ENCODE measurements around the gene PRH2.

PRH2 gene

GRCh38 chr12:10928746-10929286 is at the start of gene PRH2:
TSS of gene PRH2 (plus strand) at chr12:10929236. CDS start at chr12:10929274, 38 bp downstream.
- DNase-seq: no peak

DNA sequence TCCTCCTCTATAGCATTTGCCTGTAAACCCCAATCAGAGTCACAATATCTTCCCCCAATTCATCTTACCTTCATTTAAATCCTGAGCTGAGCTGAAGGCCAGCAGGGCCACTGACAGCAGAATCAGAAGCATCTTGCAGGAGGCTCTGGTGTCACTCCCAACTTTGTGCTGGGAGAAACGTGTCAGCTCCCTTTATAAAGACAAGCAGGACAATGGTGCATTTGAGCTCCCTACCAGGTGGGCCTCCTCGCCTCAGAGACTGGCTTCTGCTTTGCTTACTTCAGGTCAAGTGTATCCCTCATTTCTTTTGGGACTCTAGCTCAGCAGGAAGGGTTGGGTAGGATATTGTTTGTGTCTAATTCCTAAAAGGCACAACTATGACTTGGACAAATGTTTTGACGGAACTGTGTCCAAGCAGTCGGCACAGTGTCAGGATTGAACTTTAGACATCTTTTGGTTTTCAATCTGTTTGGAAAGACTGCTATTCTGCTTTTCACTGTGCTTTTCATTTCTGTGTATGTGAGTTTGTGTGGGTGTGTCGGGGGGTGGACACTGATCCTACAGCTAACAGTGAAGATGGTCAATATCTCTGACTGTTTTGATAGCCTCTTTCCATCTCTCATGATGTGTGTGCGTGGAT is 44.8 kb upstream of the PRH2 start, which contains the start of gene PRH1:
TSS of gene PRH1 (minus strand) at position 170 of the 640 bp plus-strand sequence. CDS start at position 132, 38 bp downstream.
- DNase-seq: no peak

DNA sequence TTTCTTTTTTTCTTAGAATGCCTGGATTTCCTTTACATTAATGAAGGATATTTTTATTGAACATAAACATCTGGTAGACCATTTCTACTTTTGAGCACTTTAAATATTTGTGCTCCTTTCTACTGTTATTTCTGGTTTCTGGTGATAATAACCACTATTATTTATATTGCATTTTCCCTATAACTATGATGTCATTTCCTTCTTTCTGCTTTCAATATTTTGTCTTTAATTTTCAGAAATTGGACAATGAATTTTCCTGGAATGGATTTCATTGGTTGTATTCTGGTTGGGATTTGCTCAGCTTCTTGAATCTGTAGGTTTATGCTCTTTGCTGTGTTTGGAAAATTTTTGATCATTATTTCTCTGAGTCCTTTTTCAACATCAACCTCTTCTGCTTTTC is 39.8 kb upstream of the PRH2 start:
- no peak for DNase-seq

DNA sequence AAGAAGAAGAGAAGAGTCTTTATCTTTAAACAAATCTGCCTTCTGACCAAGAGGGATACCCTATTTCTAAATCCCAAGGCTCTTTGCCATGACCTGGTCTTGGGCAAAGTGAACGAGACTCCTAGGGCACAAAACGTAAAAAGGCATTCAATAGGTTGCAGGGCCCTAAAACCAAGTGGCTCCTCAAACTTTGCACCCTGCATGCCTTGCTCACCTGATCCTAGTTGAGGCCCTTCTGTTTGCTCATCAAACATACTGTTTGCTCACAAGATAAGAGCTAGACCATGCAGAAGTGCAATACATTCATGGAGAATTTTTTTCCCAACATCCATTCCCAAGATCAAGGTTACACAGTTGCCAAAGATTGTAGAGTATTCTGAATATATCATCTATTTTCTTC is 37.1 kb upstream of the PRH2 start:
- no peak for DNase-seq

DNA sequence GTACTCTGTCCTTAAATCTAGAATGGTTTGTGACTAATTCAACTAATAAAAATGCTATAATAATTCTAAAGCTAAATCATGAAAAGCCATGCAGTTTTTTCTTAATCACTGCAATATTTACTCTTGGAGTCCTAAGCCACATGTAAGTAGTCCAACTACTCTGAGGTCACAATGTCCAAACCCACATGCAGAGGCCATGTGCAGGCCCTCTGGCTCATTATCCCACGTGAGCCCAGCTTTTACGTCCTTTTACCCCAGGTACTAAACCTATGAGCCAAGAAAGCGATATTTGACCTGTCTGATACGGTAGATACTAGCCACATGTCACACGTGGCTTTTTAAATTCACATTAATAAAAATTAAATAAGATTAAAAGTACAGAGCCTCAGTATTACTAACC is 32.2 kb upstream of the PRH2 start:
- no peak for DNase-seq

- no peak for DNase-seq
Observed at GRCh38 chr12:10900530-10900929, 28.5 kb upstream of the PRH2 start.

GRCh38 chr12:10900972-10901371 is 28.1 kb upstream of the PRH2 start:
- DNase-seq: no peak

DNA sequence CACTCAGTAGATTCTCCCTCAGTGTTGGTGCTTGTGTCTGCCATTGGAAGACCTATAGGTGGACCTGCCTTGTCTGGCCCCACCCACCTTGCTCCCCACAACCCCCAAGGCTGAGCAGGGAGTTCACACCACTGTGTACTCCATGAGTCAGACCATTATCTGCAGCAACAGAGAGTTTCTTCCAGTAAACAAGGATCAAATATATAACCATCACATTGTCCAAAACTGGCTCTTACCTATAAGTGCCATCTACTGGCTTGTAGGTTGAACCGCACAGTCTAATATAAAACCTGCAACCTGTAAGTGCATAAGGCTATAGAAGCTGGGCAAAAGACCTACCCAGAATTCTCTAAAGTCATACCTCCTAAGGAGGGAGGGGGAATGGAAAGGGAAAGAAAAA is 27.6 kb upstream of the PRH2 start:
- DNase-seq: no peak

- no peak for DNase-seq
Observed at GRCh38 chr12:10904686-10905085, 24.4 kb upstream of the PRH2 start.

GRCh38 chr12:10909462-10909861 is 19.6 kb upstream of the PRH2 start, which contains the start of gene TAS2R13:
TSS of gene TAS2R13 (minus strand) at chr12:10909562. CDS start at chr12:10909298, 264 bp downstream.
- DNase-seq: no peak

- DNase-seq: no peak
Observed at GRCh38 chr12:10910380-10910779, 18.7 kb upstream of the PRH2 start.

- DNase-seq: no peak
Observed at GRCh38 chr12:10919809-10920208, 9.2 kb upstream of the PRH2 start.

- DNase-seq: no peak
Observed at GRCh38 chr12:10926269-10926668, 2.8 kb upstream of the PRH2 start.

DNA sequence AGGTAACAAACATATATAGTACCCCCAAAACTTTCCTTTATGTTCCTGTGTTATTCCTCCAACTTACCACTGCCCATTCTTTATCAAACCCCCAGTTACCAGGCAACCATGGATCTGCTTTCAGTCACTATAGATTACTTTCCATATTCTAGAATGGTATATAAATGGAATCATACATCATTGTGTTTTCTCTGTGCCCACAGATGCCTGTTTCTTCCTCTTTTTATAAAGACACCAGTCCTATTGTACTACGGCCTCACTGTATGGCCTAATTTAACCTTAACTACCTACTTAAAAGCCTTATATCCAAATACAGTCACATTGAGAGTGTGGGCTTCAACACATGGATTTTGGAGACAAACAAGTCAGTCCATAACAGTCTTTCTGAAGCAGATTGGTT is 7.5 kb downstream of the PRH2 start:
- no peak for DNase-seq

GRCh38 chr12:10939163-10939562 is 10.1 kb downstream of the PRH2 start, which contains the start of gene TAS2R14:
TSS of gene TAS2R14 (minus strand) at chr12:10939263. CDS start at chr12:10939207, 56 bp downstream.
- DNase-seq: no peak

GRCh38 chr12:10940389-10940788 is 11.4 kb downstream of the PRH2 start:
- no peak for DNase-seq

DNA sequence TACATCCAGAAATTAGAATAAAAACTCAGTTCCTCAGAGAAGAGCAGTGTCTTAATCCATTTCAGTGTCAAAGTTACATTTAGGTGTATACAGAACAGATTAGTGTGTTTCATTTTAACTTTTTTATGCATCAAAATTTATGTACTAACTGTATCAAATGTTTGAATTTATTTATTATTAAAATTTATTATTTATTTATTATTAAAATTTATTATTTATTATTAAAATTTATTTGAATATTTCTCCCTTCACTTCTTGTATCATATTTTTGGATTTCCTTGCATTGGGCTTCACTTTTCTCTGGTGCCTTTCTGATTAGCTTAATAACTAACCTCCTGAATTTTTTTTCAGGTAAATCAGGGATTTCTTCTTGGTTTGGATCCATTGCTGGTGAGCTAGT is 12.3 kb downstream of the PRH2 start:
- DNase-seq: no peak

DNA sequence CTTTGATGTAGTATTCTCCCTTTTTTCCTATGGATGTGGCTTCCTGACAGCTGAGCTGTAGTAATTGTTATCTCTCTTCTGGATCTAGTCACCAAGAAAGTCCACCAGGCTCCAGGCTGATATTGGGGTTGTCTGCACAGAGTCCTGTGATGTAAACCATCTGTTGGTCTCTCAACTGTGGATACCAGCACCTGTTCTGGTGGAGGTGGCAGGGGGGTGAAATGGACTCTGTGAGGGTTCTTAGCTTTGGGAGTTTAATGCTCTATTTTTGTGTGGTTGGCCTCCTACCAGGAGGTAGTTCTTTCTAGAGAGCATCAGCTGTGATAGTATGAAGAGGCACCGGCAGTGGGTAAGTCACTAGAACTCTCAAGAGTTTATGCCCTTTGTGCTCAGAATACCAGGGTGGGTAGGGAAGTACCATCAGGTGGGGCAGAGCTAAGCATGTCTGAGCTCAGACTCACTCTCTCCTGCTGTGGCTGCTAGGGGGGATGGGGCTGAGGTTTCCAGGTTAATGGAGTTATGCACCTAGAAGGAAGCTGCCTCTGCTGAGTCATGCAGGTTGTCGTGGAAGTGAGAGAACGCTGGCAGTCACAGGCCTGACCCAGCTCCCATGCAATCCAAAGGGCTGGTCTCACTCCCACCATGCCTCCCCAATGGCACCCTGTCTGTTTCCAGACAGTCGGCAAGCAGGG is 13.0 kb downstream of the PRH2 start:
- DNase-seq: no peak

GRCh38 chr12:10943167-10943566 is 14.1 kb downstream of the PRH2 start:
- DNase-seq: no peak

- no peak for DNase-seq
Observed at GRCh38 chr12:10952645-10953044, 23.6 kb downstream of the PRH2 start.

DNA sequence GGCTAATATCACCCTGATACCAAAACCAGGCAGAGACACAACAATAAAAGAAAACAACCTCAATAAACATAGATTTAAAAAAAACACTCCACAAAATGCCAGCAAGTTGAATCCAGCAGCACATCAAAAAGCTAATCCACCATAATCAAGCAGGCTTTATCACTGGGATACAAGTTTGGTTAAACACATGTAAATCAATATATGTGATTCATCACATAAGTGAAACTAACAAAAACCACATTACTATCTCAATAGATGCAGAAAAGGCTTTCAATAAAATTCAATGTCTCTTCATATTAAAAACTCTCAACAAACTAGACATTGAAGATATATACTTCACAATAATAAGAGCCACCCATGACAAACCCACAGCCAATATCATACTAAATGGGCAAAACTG is 27.0 kb downstream of the PRH2 start:
- no peak for DNase-seq

GRCh38 chr12:10957741-10958140 is 28.7 kb downstream of the PRH2 start:
- DNase-seq: no peak

DNA sequence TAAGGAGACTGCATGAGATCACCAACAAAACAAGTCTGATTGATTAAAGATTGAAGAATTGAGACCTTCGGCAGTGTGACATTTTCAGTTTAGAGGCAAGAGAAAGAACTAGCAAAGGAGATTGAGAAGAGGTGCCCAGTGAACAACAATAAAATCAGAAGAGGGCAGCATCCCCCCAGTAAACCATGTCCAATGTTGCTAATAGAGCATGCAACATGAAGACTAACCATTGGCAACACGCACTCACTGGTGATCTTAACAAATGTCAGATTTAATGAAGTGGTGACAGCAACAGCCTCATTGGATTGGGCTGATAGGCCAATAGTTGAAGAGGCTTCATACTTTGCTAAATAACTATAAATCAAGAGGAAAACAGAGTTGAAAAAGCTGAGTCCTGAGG is 30.8 kb downstream of the PRH2 start:
- DNase-seq: no peak

GRCh38 chr12:10960211-10960610 is 31.2 kb downstream of the PRH2 start:
- no peak for DNase-seq
